NCI-H774 (cell line): ENCODE results near the gene TOX2.
A peak's percentile ranks its signal among the peaks of the same experiment; 100 is the strongest.

Experiments
- DNase-seq: peaks from one replicate; lab custom pipeline; 2025; lab: John Stamatoyannopoulos, UW

Gene TOX2

GRCh38 chr20:43940518-43941225, 26.0 kb downstream of the TOX2 start:
- no peak for DNase-seq

DNA sequence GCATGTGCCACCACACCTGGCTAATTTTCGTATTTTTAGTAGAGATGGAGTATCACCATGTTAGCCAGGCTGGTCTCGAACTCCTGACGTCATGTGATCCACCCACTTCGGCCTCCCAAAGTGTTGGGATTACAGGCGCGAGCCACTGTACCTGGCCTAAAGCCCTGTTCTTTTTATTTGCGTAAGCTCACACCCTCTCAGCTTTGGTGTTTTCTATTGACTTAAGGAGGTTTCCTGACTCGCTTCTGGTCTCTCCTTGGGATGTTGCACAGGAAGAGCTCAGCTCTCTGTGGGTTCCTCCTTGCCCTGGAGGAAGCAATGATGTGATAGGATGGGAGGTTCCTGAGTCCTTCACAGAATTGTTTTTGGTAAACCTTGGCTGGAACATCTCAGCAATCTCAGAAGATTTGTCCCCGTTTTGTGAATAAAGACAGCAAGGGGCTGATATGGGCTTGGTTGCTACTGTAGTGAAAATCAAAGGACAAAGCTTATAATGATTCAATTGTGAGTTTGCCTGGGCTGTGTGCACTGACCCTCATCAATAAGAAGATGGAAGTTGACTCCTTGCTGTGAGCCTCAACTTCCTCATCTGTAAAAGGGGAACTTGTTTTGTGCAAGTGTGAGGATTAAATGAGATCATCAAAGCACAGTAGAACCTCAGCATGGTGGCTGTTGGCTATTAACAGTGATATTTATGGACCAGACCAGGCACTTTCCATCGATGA, 27.0 kb downstream of the TOX2 start:
- DNase-seq: no peak

DNA sequence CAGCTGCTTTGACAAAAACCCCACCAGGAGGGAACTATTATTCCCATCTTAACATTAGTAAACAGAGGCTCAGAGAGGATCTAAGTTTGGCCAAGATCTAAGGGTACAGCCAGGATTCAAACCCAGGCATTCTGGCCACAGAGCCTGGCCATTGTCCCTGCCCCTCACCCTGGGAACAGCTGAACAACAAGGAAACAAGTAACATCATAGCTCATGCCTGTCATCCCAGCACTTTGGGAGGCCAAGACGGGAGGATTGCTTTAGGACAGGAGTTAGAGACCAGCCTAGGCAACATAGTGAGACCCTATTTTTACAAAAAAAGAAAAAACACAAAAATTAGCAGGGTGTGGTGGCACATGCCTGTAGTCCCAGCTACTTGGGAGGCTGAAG, 27.5 kb downstream of the TOX2 start:
- DNase-seq: no peak

DNA sequence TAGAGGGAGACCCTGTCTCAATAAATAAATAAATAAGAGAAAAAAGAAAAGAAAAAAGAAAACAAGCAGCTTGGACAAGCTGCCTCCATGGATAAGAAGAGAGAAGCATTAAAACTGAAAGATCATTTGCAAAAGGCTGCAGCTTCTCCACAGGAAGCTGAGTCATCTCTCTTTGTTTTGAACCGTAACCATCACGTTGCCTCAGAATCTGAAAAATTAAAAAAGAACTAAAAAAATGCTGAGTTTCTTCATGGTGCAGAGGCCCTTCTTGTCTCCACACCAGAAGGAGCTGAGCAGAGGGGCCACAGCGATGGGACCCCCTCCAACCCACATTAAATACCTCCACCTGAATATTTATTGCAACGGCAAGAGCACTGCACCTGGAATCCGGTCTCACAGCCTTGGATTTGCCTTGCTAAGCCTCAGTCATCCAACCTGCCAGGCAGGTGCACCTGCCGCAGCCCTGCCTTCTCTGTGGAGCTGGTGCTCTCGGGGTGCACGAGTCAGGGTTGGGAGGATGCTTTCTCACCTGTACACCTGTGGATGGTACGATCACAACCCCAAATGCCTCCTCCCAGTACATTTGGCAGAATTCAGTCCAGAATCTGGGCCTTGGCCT, 28.1 kb downstream of the TOX2 start:
- DNase-seq: peak; percentile 32

- no peak for DNase-seq
These were observed 29.1 kb downstream of the TOX2 start for GRCh38 chr20:43943725-43944124.

- no peak for DNase-seq
These were observed 30.1 kb downstream of the TOX2 start for GRCh38 chr20:43944653-43945235.

GRCh38 chr20:43945391-43946205, 30.9 kb downstream of the TOX2 start:
- DNase-seq: no peak

GRCh38 chr20:43946206-43946491, 31.5 kb downstream of the TOX2 start:
- DNase-seq: no peak

DNA sequence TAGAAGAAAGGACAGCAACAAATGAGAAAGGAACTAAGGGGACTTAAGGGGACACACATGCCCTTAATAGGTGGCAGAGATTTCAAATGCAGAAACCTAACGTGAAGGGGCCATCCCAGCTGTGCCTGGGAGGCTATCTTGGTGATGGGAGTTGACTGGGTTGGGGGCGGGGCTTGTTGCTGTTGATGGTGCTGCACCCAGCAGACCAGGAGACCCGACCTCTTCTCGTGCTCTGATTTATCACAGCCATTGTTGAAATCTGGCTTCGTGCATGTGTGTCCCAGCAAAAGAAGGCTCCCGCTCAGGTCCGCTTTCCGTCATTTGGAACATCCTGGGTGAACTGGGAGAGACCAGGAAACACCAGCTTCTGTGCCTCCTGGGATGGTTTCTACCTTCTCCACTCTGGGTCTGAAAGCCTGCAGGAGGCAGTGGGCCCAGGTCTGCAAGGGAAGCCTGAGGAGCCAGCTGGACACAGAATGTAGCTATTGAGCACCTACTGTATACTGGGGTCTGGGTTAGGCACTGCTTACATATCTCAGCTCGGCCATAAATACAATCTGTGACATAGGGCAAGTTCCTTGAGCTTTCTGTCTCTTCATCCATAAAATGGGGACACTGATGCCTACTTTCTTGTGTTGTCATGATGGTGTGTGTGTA, 32.1 kb downstream of the TOX2 start:
- no peak for DNase-seq

DNA sequence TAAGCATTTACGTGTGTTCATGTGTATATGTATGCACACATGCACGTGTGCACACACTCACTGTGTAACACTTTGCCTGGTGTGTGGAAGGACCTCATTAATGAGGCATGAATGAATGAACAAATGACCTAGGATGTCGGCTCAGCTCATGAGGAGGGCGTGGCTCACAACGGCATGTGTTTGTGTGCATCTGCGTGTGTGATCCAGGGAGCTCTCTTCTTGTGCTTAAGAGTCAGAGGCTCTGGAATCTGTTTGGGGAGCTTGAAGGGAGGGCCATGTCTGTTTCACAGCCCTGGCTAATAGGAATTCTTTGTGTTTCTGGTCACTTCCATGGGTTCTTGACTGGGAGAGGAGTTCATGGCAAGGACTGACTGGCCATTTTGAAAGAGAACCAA, 32.7 kb downstream of the TOX2 start:
- no peak for DNase-seq

- no peak for DNase-seq
These were observed 33.8 kb downstream of the TOX2 start for GRCh38 chr20:43948455-43948854.

DNA sequence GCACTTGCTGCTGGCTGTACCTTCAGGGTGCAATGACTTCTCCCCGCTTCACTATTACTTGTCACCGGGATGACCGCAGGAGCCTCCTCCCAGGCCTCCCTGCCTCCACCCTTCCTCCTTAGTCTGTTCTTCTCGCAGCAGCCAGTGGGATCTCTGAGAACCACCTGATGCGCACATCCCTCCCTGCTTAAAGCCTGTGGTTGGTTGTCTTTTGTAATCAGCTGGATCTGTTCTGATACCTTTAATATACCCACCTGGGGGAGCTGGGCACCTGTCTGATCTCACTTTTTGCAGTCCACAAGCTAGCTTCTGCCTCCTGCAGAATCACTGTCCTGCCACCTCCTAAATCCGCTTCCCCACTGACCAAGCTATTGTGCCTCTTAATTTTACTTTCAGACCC, 34.6 kb downstream of the TOX2 start:
- DNase-seq: no peak

DNA sequence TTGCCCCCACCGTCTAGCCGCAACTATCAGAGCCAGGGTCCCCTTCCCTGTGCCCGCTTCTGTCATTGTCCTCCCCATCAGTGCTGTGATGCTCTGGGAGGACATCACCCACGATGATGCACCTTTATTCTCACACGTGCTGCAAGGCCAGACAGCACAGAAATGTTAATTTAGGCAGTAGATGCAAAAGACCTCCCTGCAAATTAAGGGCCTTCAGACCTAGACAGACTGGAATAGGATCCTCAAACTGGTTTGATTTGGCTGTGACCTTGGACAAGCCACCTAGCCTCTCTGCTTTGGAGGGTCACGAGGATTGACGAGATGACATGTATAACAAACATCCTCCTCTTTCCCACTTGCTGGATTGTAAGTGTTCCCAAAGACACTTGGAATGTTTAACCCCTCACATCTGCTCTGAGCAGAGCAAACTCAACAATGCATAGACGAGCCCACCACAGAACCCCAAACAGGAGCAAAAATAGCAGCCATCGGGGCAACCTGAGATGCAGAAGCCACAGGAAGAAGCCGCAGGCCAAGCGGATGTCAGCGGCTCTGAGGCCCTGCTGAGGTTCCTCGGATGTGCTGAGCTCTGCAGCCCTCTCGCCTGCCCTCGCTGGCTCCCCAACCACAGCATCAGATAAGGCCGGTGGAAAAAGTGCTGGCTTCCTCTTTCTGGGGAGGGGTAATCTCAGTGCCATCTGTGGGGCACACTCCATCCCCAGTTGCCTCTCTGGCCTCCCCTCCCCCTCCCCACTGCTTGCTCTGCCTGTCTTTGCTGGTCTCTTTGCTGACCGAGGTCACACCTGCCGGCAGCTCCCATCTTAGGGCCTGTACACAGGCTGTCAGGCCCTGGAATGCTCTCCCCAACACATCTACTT, 35.3 kb downstream of the TOX2 start:
- DNase-seq: no peak

- no peak for DNase-seq
These were observed 39.4 kb downstream of the TOX2 start for GRCh38 chr20:43953919-43954592.

DNA sequence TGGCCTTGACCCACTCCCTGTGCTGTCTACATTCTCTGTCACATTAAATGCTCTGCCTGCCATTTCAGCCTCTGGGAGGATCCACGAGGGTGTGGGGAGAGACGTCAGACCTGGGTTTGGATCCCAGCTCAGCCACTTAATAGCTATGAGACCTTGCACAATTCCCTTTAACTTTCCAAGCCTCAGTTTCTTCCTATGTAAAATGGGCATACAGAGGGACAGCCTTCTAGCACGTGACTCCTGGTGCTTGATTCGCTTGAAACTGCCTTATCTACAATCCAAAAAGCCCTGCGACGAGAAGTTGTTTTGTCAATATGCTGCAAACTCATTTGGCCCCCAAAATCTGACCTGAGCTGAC, 40.0 kb downstream of the TOX2 start:
- DNase-seq: no peak

GRCh38 chr20:43955062-43955749, 40.6 kb downstream of the TOX2 start:
- no peak for DNase-seq

DNA sequence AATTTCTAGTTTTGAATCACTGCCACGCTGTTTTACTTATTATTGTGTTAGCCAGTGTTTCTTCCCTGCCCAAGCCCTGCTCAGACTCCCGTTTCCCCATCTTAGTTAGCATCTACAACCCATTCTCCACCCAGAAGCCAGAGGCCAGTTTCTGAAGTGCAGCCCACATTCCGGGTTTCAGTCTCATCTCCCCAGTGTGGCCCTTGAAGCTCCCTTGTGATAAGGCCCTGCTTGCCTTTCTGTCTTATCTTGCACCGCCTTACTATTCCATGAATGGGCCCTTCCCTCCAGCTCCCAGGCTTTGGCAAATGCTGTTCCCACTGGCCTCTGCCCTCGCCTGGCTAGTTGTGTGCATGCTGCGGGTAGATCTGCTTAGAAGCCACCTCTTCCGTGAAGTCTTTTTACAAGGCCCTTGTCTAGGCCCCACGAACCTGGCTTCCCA, 41.1 kb downstream of the TOX2 start:
- DNase-seq: no peak

DNA sequence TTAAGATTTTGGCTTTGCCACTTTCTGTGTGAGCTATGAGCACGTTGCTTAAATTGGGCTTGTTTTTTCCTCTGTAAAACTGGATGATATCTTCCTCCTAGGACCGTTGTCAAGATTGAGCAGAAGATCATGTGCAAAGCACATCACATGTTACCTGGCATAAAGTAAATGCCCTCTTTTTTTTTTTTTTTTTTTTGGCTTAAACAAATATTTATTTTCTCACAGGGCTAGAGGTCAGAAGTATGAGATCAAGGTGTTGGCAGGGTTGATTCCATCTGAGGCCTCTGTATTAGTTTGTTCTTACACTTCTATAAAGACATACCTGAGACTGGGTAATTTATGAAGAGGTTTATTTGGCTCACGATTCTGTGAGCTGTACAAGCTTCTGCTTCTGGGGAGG, 42.7 kb downstream of the TOX2 start:
- DNase-seq: no peak

DNA sequence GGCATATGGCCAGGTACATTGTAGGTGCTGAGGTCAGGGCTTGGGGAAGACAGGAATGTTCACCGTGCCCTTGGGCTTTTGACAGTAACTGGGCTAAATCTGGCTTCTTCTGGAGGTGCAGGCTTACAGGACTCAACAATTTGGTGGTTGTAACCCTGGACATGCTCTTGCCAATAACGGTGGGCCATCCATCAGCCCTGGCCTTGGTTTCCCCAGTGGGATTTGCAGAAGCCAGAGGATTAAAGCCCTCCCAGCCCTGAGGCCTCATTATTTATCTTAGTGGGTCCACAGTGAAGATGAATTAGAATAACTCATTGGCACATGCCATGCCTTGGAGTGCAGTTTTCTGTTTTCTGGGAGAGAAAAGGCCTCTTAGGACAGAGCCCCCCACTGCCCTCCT, 44.0 kb downstream of the TOX2 start:
- DNase-seq: no peak
